Osteoblast (primary cell): Measurements from ENCODE around the gene ABCG2. TPM values are rescaled to one million over a fixed set of nuclear protein-coding genes. Genes with fewer than 3 reads are reported as not detected.

ENCODE experiments used
- DNase-seq: peaks from one replicate; pipeline ENCODE4 v3.0.0; 2011; ENCODE audit warnings: low spot score, mixed read lengths; ENCODE audit not compliant: insufficient read length; ENCODE audit errors: missing footprints
- H2AFZ ChIP-seq: 2 replicates; pipeline ENCODE4 v1.6.0; 2011; ENCODE audit warnings: mild to moderate bottlenecking, low read length
- H3K27ac ChIP-seq: 2 replicates; pipeline ENCODE4 v1.5.1; 2011; ENCODE audit warnings: mild to moderate bottlenecking, low read depth, low read length, moderate library complexity
- H3K27me3 ChIP-seq: 2 replicates; pipeline ENCODE4 v1.6.0; 2012; ENCODE audit warnings: mild to moderate bottlenecking, control low read depth, inconsistent platforms, low read length, moderate library complexity; ENCODE audit not compliant: insufficient read depth
- H3K36me3 ChIP-seq: 2 replicates; pipeline ENCODE4 v1.5.1; 2011; ENCODE audit warnings: mild to moderate bottlenecking, low read length, control low read depth, moderate library complexity; ENCODE audit not compliant: insufficient read depth
- H3K4me1 ChIP-seq: 2 replicates; pipeline ENCODE4 v1.5.1; 2011; ENCODE audit warnings: mild to moderate bottlenecking, low read length, control low read depth, moderate library complexity; ENCODE audit not compliant: insufficient read depth
- H3K4me2 ChIP-seq: 2 replicates; pipeline ENCODE4 v1.6.0; 2011; ENCODE audit warnings: mild to moderate bottlenecking, low read length; ENCODE audit not compliant: insufficient read depth
- H3K4me3 ChIP-seq: fragments of 200-600 bp; sonication (generic); 3 replicates; pipeline ENCODE4 v1.5.1; 2012; ENCODE audit warnings: mild to moderate bottlenecking, low read length, inconsistent platforms; ENCODE audit not compliant: insufficient read depth
- H3K79me2 ChIP-seq: 2 replicates; pipeline ENCODE4 v1.6.0; 2012; ENCODE audit warnings: mild to moderate bottlenecking, low read length, control low read depth, inconsistent platforms; ENCODE audit not compliant: insufficient read depth
- H3K9me3 ChIP-seq: 2 replicates; pipeline ENCODE4 v1.5.1; 2011; ENCODE audit warnings: low read depth, low read length, control low read depth
- H4K20me1 ChIP-seq: 2 replicates; pipeline ENCODE4 v1.6.0; 2012; ENCODE audit warnings: mild to moderate bottlenecking, low read length, control low read depth; ENCODE audit not compliant: insufficient read depth
- CTCF ChIP-seq: IDR thresholded peaks from 2 replicates; pipeline ENCODE4 v1.5.1; 2011; ENCODE audit warnings: mild to moderate bottlenecking, low read depth, low read length, moderate library complexity; ENCODE audit errors: extremely low read depth
- total RNA-seq: library from RNA; depleted of rRNA; stranded (reverse); fragments of >200 nt; gene quantifications from 2 replicates; pipeline ENCODE4 v1.2.3, GENCODE V29; 2012

The ABCG2 gene
- total RNA-seq, 1 donor = 0.36 TPM

DNA sequence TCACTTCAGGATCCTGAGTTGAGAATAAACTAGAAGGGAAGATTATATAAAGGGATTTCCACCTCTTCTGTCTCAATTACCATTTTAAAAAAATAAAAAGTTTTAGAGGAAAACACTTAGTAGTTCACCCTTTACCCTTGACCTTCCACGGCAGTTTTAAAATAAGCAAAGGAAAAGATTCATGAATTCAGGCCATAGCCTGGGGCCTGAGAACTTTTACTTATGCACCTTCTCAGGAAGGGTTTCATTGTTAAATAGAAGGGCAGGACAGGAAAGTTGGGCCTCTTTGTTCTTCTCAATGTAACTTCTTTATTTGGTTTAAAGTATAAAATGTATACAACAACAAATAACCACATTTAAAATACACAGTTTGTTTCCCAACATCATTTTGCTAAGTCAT lies 96.1 kb downstream of the ABCG2 start:
- Histone ChIP-seq H3K27ac (no peak overlapping the region), H2AFZ (no peak overlapping the region), H3K27me3 (no peaks in the 10 kb centered on the region), H3K4me1 (no peaks in the 10 kb centered on the region), H4K20me1 (no peaks in the 10 kb centered on the region), H3K36me3 (peaks cover 88% of the 10 kb centered on the region), H3K79me2 (no peaks in the 10 kb centered on the region), H3K4me2 (no peak overlapping the region), H3K9me3 (no peaks in the 10 kb centered on the region), H3K4me3 (no peak overlapping the region)
- TF ChIP-seq CTCF = no peak
- DNase-seq = no peak

DNA sequence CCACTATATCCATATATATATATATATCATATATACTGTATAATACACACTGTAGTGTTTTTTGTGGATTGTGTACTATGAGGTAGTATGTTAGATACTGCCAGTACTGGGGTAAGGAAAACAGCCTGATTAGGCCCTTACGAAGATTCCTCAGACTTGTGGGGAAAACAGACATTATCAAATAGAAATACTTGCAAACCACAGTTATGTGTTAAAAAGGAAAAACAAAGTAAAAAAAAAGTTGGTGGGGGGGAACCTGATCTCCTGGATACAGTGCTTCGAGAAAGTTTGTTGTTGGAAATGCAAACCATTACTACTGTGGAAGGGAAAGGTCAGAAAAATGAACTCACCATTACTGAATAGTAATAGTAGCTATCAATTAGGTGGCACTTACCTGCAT lies 98.0 kb downstream of the ABCG2 start:
- H3K79me2 ChIP-seq = no peaks in the 10 kb centered on the region
- H3K36me3 ChIP-seq = peaks cover 85% of the 10 kb centered on the region
- no peaks in the 10 kb centered on the region for H4K20me1 ChIP-seq
- no peak overlapping the region for H3K27ac ChIP-seq
- H3K4me3 ChIP-seq = no peak overlapping the region
- DNase-seq = no peak
- no peaks in the 10 kb centered on the region for H3K27me3 ChIP-seq
- H3K4me1 ChIP-seq = no peaks in the 10 kb centered on the region
- no peak overlapping the region for H3K4me2 ChIP-seq
- H3K9me3 ChIP-seq = no peaks in the 10 kb centered on the region
- TF ChIP-seq CTCF = no peak
- no peak overlapping the region for H2AFZ ChIP-seq

DNA sequence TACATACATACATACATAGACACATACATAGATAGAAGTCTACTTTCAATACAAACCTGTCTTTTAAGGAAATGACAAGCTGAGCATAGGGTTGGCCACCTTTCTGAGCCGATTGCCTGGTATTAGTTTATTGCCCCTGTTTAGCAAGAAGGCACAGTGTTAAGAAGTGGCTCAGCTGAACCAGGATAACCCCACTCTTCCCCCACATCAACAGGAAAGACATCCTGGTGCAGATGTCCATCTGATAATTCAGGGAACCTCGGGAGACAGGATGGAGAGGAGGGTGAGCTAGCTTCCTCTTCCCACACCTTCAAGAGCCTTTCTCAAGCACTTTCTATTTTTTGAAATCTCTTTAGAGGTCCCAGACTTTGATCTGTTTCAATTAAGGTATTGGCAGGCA lies 98.7 kb downstream of the ABCG2 start:
- H3K9me3 ChIP-seq = no peaks in the 10 kb centered on the region

GRCh38 chr4:88058295-88058694 lies 100.1 kb downstream of the ABCG2 start:
- no peaks in the 10 kb centered on the region for H4K20me1 ChIP-seq
- H3K36me3 ChIP-seq = peaks cover 71% of the 10 kb centered on the region

More for the DNA sequence above, 98.7 kb downstream of the ABCG2 start:
- Histone ChIP-seq H3K27me3 (no peaks in the 10 kb centered on the region), H3K4me1 (no peaks in the 10 kb centered on the region), H3K36me3 (peaks cover 81% of the 10 kb centered on the region), H3K4me3 (no peak overlapping the region), H3K27ac (no peak overlapping the region), H3K4me2 (no peak overlapping the region), H4K20me1 (no peaks in the 10 kb centered on the region), H2AFZ (no peak overlapping the region), H3K79me2 (no peaks in the 10 kb centered on the region)
- DNase-seq = no peak
- no peak for TF ChIP-seq CTCF

More at GRCh38 chr4:88058295-88058694, 100.1 kb downstream of the ABCG2 start:
- no peaks in the 10 kb centered on the region for H3K9me3 ChIP-seq
- no peak for TF ChIP-seq CTCF
- no peak overlapping the region for H3K27ac ChIP-seq
- no peaks in the 10 kb centered on the region for H3K79me2 ChIP-seq
- H3K4me2 ChIP-seq = no peak overlapping the region
- H3K4me3 ChIP-seq = no peak overlapping the region
- no peak for DNase-seq
- no peaks in the 10 kb centered on the region for H3K4me1 ChIP-seq
- H3K27me3 ChIP-seq = no peaks in the 10 kb centered on the region
- H2AFZ ChIP-seq = no peak overlapping the region
